Mucosa of descending colon (tissue), 3 donors: ENCODE measurements around the gene TMEM63A. TPM values are rescaled to one million over a fixed set of nuclear protein-coding genes. Genes with fewer than 3 reads are reported as not detected.
A peak's percentile ranks its signal among the peaks of the same experiment; 100 is the strongest.

Experiments
- ATAC-seq: fragments of 200-7000 bp; cut with Tn5 transposase; one replicate; pipeline ENCODE4 v1.9.1; 2020; ENCODE audit warnings: mild to moderate bottlenecking, moderate library complexity
- DNase-seq, 3 donors: peaks; one replicate each; pipeline ENCODE4 v3.0.0-alpha.2; 2020
- H3K36me3 ChIP-seq: fragments of 200-600 bp; one replicate; pipeline ENCODE4 v1.8.0; 2021; ENCODE audit warnings: low read depth, mild to moderate bottlenecking
- H3K4me1 ChIP-seq: fragments of 200-600 bp; one replicate; pipeline ENCODE4 v1.8.0; 2021; ENCODE audit warnings: low read depth, mild to moderate bottlenecking
- H3K4me3 ChIP-seq: fragments of 200-600 bp; one replicate; pipeline ENCODE4 v1.8.0; 2021; ENCODE audit warnings: mild to moderate bottlenecking
- H3K9me3 ChIP-seq: fragments of 200-600 bp; one replicate; pipeline ENCODE4 v1.8.0; 2021; ENCODE audit warnings: mild to moderate bottlenecking
- intact Hi-C, 2 donors: fragments of 100-400 bp; cut with DNase I in 1 of 2; cut with micrococcal nuclease in 1 of 2; formaldehyde crosslinking; loops; one replicate each; pipeline versions ENCODE4 v1.11.0 to v1.11.1; 2022; cut with DNase I, micrococcal nuclease
- total RNA-seq, 3 donors: library from RNA; stranded (reverse); fragmentation: NEBNext Ultra II Directional in 2 of 3; extraction: Animal tissue kit (Norgen Biotek cat#: 25700) in 2 of 3; gene quantifications; one replicate each; pipeline versions ENCODE4 v1.2.1 to v1.2.4, GENCODE V29; 2021 to 2023
- TF ChIP-seq, protein P1 (sequence below): fragments of 200-600 bp; IDR thresholded peaks from one replicate; pipeline ENCODE4 v1.8.0; 2022; ENCODE audit warnings: antibody characterized with exemption, mild to moderate bottlenecking
- donor health status: DM: no; HTN: no; CAD: no; lungs with moderate emphysema.
- donor health status: DM: no; HTN: no; CAD: no.
- donor health status: DM: no; HTN: yes; CAD: no.

The TMEM63A gene
- total RNA-seq, 3 donors from 2014 or later = 115 to 192 (median 147) TPM

DNA sequence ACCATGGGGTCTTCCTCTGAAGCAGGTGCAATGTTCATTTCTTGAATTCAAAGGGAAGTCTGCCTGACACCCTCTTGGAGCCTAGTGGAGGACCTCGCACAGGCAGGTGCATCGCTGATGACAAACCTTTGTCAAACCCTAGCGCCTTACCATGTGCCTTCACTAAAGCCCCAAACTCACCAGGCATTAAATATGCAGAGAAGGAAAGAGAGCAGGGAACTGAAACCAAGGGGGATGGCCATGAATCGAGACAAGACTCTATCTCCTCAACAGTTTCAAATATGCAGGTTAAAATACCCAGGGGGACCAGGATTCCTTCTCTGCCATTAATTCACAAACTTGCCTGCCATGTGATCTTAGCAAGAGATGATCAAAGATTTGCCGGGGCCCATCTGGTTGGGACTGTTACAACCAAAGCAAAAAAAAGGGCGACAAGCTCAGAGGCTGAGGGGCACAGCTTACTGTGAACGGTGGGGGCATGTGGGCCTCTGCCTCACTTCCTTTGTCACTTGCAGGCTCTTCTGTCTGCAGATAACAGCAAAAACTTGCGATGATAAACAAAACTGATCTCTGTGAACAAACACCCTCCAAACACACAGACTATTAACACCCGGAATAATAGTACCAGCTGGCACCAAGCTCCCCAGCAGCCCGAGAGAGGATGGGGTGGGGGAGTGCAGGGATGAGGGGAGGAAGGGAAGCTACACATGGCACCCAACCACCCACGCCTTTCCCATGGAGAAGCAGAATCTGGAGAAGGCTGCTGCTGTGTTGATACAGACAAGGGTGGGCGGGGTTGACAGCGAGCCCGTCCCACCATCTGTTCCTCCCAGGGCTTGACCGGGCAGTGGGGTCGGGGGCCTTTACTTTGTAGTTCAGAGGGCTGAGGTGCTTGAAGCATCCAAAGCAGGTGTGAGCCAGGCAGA, 33.9 kb downstream of the TMEM63A start:
- ATAC-seq (peak; percentile 23), DNase-seq (peak in 1 of 3 donors; percentile 51)
- Histone ChIP-seq H3K36me3 (peaks cover 3% of the 10 kb centered on the region), H3K4me1 (peaks cover 14% of the 10 kb centered on the region), H3K4me3 (no peak overlapping the region), H3K9me3 (no peaks in the 10 kb centered on the region)
- intact Hi-C loops = no loop called here
- TF ChIP-seq, protein P1, sequence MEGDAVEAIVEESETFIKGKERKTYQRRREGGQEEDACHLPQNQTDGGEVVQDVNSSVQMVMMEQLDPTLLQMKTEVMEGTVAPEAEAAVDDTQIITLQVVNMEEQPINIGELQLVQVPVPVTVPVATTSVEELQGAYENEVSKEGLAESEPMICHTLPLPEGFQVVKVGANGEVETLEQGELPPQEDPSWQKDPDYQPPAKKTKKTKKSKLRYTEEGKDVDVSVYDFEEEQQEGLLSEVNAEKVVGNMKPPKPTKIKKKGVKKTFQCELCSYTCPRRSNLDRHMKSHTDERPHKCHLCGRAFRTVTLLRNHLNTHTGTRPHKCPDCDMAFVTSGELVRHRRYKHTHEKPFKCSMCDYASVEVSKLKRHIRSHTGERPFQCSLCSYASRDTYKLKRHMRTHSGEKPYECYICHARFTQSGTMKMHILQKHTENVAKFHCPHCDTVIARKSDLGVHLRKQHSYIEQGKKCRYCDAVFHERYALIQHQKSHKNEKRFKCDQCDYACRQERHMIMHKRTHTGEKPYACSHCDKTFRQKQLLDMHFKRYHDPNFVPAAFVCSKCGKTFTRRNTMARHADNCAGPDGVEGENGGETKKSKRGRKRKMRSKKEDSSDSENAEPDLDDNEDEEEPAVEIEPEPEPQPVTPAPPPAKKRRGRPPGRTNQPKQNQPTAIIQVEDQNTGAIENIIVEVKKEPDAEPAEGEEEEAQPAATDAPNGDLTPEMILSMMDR = no peak

DNA sequence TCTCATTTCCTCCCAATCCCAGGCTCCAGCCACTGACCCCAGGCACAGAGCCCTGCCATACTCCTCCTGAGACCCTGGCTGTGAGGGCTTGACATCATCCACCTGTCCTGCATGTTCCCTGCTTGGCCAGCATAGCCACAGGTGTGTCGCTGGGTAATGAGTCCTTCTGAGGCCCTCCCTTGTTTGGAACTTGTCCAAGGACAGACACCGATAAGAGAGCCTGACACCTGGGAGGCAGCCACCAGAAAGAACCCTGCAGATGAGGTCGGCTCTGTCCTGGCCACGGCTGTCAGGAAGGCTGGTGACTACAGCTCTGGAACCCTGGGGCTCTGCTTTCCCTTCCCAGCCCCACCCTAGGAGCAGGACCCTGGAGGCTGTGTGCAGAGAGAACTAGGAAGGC, 34.6 kb downstream of the TMEM63A start:
- peaks cover 14% of the 10 kb centered on the region for H3K4me1 ChIP-seq
- DNase-seq (peak; percentile 71 to 82 (median 72)), ATAC-seq (peak; percentile 80)
- no peak overlapping the region for H3K4me3 ChIP-seq
- peaks cover 3% of the 10 kb centered on the region for H3K36me3 ChIP-seq
- intact Hi-C loops = no loop called here
- H3K9me3 ChIP-seq = no peaks in the 10 kb centered on the region
- TF ChIP-seq, protein P1 = no peak

DNA sequence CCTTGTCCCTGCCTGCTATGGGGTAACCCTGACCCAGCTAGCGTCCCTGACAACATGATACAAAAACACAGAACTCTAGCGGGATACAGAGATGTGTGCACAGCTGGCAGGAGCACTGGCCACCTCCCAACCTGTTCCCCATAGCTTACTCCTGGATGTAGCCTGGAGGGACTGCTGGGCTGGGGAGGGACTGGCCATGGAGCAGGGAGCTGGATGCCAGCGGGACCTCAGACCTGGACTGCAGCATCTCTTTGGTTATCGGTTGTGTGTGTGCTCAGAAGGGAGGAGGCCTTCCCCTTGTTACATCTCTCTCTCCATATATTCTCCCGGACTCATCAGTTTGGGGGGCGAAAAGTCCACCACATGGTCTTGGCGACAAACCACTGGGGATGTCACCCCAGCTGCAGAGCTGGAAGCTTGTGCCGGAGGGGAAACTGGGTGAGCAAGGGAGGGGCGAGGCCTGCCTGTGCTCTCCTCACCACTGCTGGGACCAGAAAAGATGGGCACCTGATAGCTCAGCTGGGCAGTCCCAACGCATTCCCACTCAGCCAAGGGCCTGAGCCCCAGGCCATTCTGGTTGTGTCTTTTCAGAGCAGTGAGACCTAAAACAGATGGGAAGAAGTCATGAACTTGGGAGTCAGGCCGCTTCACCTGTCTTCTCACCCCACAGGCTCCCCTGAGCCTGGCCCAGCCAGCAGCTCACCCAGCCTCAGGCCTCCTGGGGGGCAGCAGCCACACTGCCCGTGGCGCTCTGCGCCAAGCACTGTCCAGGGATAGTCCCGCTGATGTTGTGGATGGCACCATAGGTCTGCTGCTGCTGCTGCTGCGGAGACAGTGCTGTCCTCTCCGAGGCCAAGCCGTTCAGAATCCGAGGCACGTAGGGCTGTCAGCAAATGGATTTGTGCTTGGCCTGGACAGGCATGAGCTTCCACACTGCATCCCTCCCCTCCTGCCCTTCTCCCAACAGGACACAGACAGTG, 35.6 kb downstream of the TMEM63A start:
- intact Hi-C loops = no loop called here
- peaks cover 3% of the 10 kb centered on the region for H3K36me3 ChIP-seq
- DNase-seq (peak in 1 of 3 donors; percentile 47), ATAC-seq (no peak)
- H3K9me3 ChIP-seq = no peaks in the 10 kb centered on the region
- TF ChIP-seq, protein P1 = no peak
- no peak overlapping the region for H3K4me3 ChIP-seq
- H3K4me1 ChIP-seq = peaks cover 14% of the 10 kb centered on the region

DNA sequence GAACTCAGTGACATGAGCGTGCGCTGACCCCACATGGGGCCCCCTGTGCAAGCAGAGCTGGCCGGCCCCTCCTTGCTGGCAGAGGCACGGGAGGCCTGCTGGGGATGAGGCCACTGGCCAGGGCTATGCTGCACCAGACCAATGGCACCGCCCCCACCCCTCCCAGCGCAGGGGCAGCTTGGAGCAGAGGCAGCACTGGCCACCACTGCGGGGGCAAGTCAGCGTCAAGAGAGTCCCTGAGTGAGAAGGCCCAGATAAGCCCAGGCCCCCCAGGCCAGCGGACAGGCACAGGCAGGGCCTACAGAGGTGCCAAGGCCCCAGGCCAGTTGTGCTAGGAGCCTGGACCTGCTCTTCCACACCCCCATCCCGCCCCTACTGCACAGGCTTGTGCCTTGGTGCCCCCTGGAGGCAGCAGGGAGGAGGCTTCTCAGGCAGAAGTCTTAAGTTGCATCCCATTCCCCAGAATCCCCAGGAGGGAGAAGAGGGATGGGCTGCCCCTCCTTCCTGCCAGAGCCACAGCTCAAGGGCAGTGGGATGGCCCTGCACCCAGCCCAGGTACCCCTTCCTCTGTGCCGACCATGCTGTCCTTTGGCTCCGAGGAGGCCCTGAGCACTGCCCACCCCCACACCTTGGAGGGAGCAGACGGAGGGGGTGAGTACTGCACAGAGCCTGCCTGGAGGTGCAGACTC, 36.5 kb downstream of the TMEM63A start:
- no peaks in the 10 kb centered on the region for H3K9me3 ChIP-seq
- ATAC-seq (peak; percentile 36), DNase-seq (peak; percentile 70 to 78 (median 71))
- intact Hi-C loops = no loop called here
- H3K4me3 ChIP-seq = no peak overlapping the region
- TF ChIP-seq, protein P1 = peak; percentile 17
- H3K36me3 ChIP-seq = peaks cover 3% of the 10 kb centered on the region
- H3K4me1 ChIP-seq = peaks cover 14% of the 10 kb centered on the region

DNA sequence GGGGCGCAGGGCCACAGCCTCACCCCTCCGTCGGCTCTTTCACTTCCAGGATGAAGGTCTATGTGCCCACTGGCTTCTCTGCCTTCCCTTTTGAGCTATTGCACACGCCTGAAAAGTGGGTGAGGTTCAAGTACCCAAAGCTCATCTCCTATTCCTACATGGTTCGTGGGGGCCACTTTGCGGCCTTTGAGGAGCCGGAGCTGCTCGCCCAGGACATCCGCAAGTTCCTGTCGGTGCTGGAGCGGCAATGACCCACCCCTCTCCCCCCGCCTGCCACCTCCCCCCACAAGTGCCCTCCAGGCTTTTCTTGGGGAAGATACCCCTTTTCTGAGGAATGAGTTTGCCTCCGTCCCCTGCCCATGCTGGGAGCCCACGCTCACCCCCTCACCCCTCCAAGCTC, 37.1 kb downstream of the TMEM63A start:
- TF ChIP-seq, protein P1 = no peak
- H3K4me1 ChIP-seq = peaks cover 14% of the 10 kb centered on the region
- no peak for ATAC-seq
- no peak overlapping the region for H3K4me3 ChIP-seq
- DNase-seq = peak in 1 of 3 donors; percentile 40
- intact Hi-C loops = no loop called here
- H3K9me3 ChIP-seq = no peaks in the 10 kb centered on the region
- H3K36me3 ChIP-seq = peaks cover 3% of the 10 kb centered on the region
